Panc1 (cell line): Measurements from ENCODE around the gene PRKG1.

Source experiments
- POLR2AphosphoS5 ChIP-seq: IDR thresholded peaks from 2 replicates; pipeline ENCODE4 v1.6.1; 2012; ENCODE audit warnings: mild to moderate bottlenecking, low read depth, low read length, moderate library complexity
- TF ChIP-seq, protein P1 (sequence below): fragments of 450-650 bp; IDR thresholded peaks from 2 replicates; pipeline ENCODE4 v1.5.1; 2017; ENCODE audit warnings: mild to moderate bottlenecking

DNA sequence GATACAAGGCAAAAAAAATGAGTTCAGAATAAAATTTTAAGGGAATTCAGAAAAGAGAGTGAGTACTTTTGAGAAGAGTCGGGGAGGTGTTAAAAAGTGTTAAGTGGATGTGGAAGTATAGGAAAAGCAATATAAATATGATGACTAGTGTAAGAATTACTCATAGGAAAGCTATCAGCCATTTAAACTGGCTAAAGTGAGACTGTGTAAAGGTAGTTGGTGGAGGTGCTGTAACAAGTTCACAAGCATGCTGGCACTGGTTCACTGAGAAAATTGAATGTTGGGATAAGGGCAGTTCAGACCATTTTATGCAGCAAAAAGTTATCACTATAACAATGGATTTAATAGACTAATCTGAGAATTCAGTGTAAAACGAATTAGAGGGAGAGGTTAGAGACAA is 1060.8 kb downstream of the PRKG1 start:
- TF ChIP-seq, protein P1, sequence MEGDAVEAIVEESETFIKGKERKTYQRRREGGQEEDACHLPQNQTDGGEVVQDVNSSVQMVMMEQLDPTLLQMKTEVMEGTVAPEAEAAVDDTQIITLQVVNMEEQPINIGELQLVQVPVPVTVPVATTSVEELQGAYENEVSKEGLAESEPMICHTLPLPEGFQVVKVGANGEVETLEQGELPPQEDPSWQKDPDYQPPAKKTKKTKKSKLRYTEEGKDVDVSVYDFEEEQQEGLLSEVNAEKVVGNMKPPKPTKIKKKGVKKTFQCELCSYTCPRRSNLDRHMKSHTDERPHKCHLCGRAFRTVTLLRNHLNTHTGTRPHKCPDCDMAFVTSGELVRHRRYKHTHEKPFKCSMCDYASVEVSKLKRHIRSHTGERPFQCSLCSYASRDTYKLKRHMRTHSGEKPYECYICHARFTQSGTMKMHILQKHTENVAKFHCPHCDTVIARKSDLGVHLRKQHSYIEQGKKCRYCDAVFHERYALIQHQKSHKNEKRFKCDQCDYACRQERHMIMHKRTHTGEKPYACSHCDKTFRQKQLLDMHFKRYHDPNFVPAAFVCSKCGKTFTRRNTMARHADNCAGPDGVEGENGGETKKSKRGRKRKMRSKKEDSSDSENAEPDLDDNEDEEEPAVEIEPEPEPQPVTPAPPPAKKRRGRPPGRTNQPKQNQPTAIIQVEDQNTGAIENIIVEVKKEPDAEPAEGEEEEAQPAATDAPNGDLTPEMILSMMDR, result no peak
- TF ChIP-seq POLR2AphosphoS5, result no peak
